ENCODE results near the gene ERCC2.

Gene ERCC2

GRCh38 chr19:45355910-45356309 lies 14.5 kb downstream of the ERCC2 start:
- DNase-seq (ENCODE audit: low read depth in 1 of 2, low spot score in 1 of 2), result no peak

- no peak for DNase-seq (ENCODE audit: low read depth in 1 of 2, low spot score in 1 of 2)
These were observed 15.0 kb downstream of the ERCC2 start for GRCh38 chr19:45355402-45355801.

- DNase-seq (ENCODE audit: low read depth in 1 of 2, low spot score in 1 of 2), result no peak
These were observed 16.0 kb downstream of the ERCC2 start for GRCh38 chr19:45354241-45354842.

- no peak for DNase-seq (ENCODE audit: low read depth in 1 of 2, low spot score in 1 of 2)
These were observed 17.2 kb downstream of the ERCC2 start for GRCh38 chr19:45352914-45353796.

GRCh38 chr19:45352471-45352870 lies 17.9 kb downstream of the ERCC2 start:
- no peak for DNase-seq (ENCODE audit: low read depth in 1 of 2, low spot score in 1 of 2)

GRCh38 chr19:45352062-45352461 lies 18.3 kb downstream of the ERCC2 start:
- DNase-seq (ENCODE audit: low read depth in 1 of 2, low spot score in 1 of 2), result no peak

GRCh38 chr19:45351401-45351952 lies 18.9 kb downstream of the ERCC2 start:
- no peak for DNase-seq (ENCODE audit: low read depth in 1 of 2, low spot score in 1 of 2)

GRCh38 chr19:45350477-45351058 lies 19.8 kb downstream of the ERCC2 start:
- DNase-seq (ENCODE audit: low read depth in 1 of 2, low spot score in 1 of 2), result no peak

- no peak for DNase-seq (ENCODE audit: low read depth in 1 of 2, low spot score in 1 of 2)
These were observed 20.9 kb downstream of the ERCC2 start for GRCh38 chr19:45349430-45349941.

GRCh38 chr19:45349126-45349415 lies 21.3 kb downstream of the ERCC2 start:
- no peak for DNase-seq (ENCODE audit: low read depth in 1 of 2, low spot score in 1 of 2)

GRCh38 chr19:45348367-45349125 lies 21.8 kb downstream of the ERCC2 start:
- DNase-seq (ENCODE audit: low read depth in 1 of 2, low spot score in 1 of 2), result no peak

- DNase-seq (ENCODE audit: low read depth in 1 of 2, low spot score in 1 of 2), result no peak
These were observed 22.6 kb downstream of the ERCC2 start for GRCh38 chr19:45347570-45348366.

- no peak for DNase-seq (ENCODE audit: low read depth in 1 of 2, low spot score in 1 of 2)
These were observed 23.9 kb downstream of the ERCC2 start for GRCh38 chr19:45346449-45346848.

GRCh38 chr19:45345506-45345860 lies 24.9 kb downstream of the ERCC2 start:
- no peak for DNase-seq (ENCODE audit: low read depth in 1 of 2, low spot score in 1 of 2)

GRCh38 chr19:45344621-45345505 lies 25.5 kb downstream of the ERCC2 start:
- DNase-seq (ENCODE audit: low read depth in 1 of 2, low spot score in 1 of 2), result no peak

GRCh38 chr19:45342911-45343310 lies 27.5 kb downstream of the ERCC2 start:
- DNase-seq (ENCODE audit: low read depth in 1 of 2, low spot score in 1 of 2), result no peak

- no peak for DNase-seq (ENCODE audit: low read depth in 1 of 2, low spot score in 1 of 2)
These were observed 29.4 kb downstream of the ERCC2 start for GRCh38 chr19:45340899-45341453.

- DNase-seq (ENCODE audit: low read depth in 1 of 2, low spot score in 1 of 2), result peak in 1 of 2 donors; percentile 22
These were observed 30.0 kb downstream of the ERCC2 start, which contains the start of gene KLC3 for GRCh38 chr19:45340232-45340898. Gene KLC3 (plus strand): TSS chr19:45340750. CDS start chr19:45345542, 4,792 bp downstream.
